ENCODE measurements around the gene RAD51B. TPM values are rescaled to one million over a fixed set of nuclear protein-coding genes. Genes with fewer than 3 reads are reported as not detected.

RAD51B gene
- total and polyA plus RNA-seq, 8 donors = 1.8 to 30.7 (median 15.3) TPM

GRCh38 chr14:68723808-68724268 is 904.3 kb downstream of the RAD51B start:
- DNase-seq = peak in 1 of 2 donors; percentile 50
- Histone ChIP-seq H3K27ac (no peak overlapping the region), H3K27me3 (no peaks in the 10 kb centered on the region), H3K4me1 (peaks cover 9 to 30% (median 21%) of the 10 kb centered on the region in 4 donors), H3K9me3 (no peaks in the 10 kb centered on the region), H3K4me3 (no peak overlapping the region), H3K36me3 (no peaks in the 10 kb centered on the region)
- WGBS, 5 donors = 19 to 49% (median 40%) methylated on average over 3 of the region's 3 CpGs
- TF ChIP-seq POLR2A (IDR thresholded peaks at IDR 0.05) (no peak), POLR2AphosphoS5 (IDR thresholded peaks at IDR 0.05) (peak in 1 of 3 donors; percentile 7)
- intact Hi-C loops (cut with DNase I; ENCODE audit: low total_unique reads) = no loop called here

- H3K9me3 ChIP-seq = no peaks in the 10 kb centered on the region
- H3K27me3 ChIP-seq = no peaks in the 10 kb centered on the region
- intact Hi-C loops (cut with DNase I; ENCODE audit: low total_unique reads) = no loop called here
- TF ChIP-seq EP300 (IDR thresholded peaks at IDR 0.05) (no peak), POLR2AphosphoS5 (IDR thresholded peaks at IDR 0.05) (no peak), POLR2A (IDR thresholded peaks at IDR 0.05) (no peak)
- TF ChIP-seq, protein P1, sequence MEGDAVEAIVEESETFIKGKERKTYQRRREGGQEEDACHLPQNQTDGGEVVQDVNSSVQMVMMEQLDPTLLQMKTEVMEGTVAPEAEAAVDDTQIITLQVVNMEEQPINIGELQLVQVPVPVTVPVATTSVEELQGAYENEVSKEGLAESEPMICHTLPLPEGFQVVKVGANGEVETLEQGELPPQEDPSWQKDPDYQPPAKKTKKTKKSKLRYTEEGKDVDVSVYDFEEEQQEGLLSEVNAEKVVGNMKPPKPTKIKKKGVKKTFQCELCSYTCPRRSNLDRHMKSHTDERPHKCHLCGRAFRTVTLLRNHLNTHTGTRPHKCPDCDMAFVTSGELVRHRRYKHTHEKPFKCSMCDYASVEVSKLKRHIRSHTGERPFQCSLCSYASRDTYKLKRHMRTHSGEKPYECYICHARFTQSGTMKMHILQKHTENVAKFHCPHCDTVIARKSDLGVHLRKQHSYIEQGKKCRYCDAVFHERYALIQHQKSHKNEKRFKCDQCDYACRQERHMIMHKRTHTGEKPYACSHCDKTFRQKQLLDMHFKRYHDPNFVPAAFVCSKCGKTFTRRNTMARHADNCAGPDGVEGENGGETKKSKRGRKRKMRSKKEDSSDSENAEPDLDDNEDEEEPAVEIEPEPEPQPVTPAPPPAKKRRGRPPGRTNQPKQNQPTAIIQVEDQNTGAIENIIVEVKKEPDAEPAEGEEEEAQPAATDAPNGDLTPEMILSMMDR (IDR thresholded peaks at IDR 0.05) = no peak
- H3K27ac ChIP-seq = no peak overlapping the region
- no peaks in the 10 kb centered on the region for H3K36me3 ChIP-seq
- no peak for DNase-seq
- H3K4me1 ChIP-seq = peaks cover 9 to 38% (median 24%) of the 10 kb centered on the region in 4 donors
- H3K4me3 ChIP-seq = no peak overlapping the region
- 90 to 96% (median 92%) methylated on average over 3 of the region's 3 CpGs for WGBS, 5 donors
Observed at GRCh38 chr14:68724914-68725313, 905.3 kb downstream of the RAD51B start.

DNA sequence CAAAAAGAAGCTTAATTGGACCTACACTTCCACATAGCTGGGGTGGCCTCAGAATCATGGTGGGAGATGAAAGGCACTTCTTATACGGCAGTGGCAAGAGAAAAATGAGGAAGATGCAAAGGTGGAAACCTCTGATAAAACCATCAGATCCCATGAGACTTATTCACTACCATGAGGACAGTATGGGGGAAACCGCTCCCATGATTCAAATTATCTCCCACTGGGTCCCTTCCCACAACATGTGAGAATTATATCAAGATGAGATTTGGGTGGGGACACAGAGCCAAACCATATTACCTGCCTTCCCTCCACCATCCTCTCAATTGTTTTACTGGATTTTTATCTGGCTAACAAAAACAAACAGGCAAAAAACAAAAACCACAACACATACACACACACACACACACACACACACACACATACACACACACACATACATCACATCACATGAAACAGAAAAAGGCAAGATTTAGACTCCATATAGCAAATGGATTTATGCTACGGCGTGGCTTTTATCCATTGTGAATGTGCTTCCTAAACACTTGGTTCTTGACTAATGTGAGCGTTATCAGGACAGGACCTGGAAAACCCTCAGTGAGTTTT is 906.6 kb downstream of the RAD51B start:
- H3K4me1 ChIP-seq = peaks cover 9 to 41% (median 24%) of the 10 kb centered on the region in 4 donors
- no peak overlapping the region for H3K4me3 ChIP-seq

GRCh38 chr14:68727315-68728047 is 907.9 kb downstream of the RAD51B start:
- WGBS, 5 donors = 52 to 63% (median 55%) methylated on average over 5 of the region's 5 CpGs
- H3K27ac ChIP-seq = no peak overlapping the region

More for the DNA sequence above, 906.6 kb downstream of the RAD51B start:
- no peak overlapping the region for H3K27ac ChIP-seq
- H3K9me3 ChIP-seq = no peaks in the 10 kb centered on the region
- no peaks in the 10 kb centered on the region for H3K27me3 ChIP-seq
- intact Hi-C loops (cut with DNase I; ENCODE audit: low total_unique reads) = no loop called here
- no peak for DNase-seq
- TF ChIP-seq POLR2A (IDR thresholded peaks at IDR 0.05) (no peak), POLR2AphosphoS5 (IDR thresholded peaks at IDR 0.05) (no peak), EP300 (IDR thresholded peaks at IDR 0.05) (no peak)
- TF ChIP-seq, protein P1 (IDR thresholded peaks at IDR 0.05) = no peak
- H3K36me3 ChIP-seq = no peaks in the 10 kb centered on the region
- WGBS, 5 donors = 91 to 99% (median 96%) methylated on average over 5 of the region's 5 CpGs

More at GRCh38 chr14:68727315-68728047, 907.9 kb downstream of the RAD51B start:
- Histone ChIP-seq H3K27me3 (no peaks in the 10 kb centered on the region), H3K9me3 (no peaks in the 10 kb centered on the region), H3K36me3 (no peaks in the 10 kb centered on the region), H3K4me1 (peaks cover 9 to 41% (median 24%) of the 10 kb centered on the region in 4 donors), H3K4me3 (no peak overlapping the region)
- DNase-seq = peak in 1 of 2 donors; percentile 66
- TF ChIP-seq EP300 (IDR thresholded peaks at IDR 0.05) (no peak), POLR2AphosphoS5 (IDR thresholded peaks at IDR 0.05) (no peak), POLR2A (IDR thresholded peaks at IDR 0.05) (no peak)
- TF ChIP-seq, protein P1 (IDR thresholded peaks at IDR 0.05) = no peak
- intact Hi-C loops (cut with DNase I; ENCODE audit: low total_unique reads) = no loop called here
